HFF-Myc (cell line): ENCODE data around the gene NIFK.

ENCODE experiments used
- DNase-seq: peaks from one replicate; pipeline ENCODE4 v3.0.0-alpha.2; 2011; ENCODE audit warnings: low read depth; ENCODE audit errors: extremely low read depth
- H3K4me3 ChIP-seq: replicated peaks from 2 replicates; pipeline ENCODE4 v1.5.1; 2011; ENCODE audit warnings: low read depth, mild to moderate bottlenecking, control low read depth, low read length
- TF ChIP-seq, protein P1 (sequence below): IDR thresholded peaks from 2 replicates; pipeline ENCODE4 v1.5.1; 2012; ENCODE audit warnings: mild to moderate bottlenecking, low read depth, low read length, control low read depth; ENCODE audit errors: missing control alignments

The NIFK gene

DNA sequence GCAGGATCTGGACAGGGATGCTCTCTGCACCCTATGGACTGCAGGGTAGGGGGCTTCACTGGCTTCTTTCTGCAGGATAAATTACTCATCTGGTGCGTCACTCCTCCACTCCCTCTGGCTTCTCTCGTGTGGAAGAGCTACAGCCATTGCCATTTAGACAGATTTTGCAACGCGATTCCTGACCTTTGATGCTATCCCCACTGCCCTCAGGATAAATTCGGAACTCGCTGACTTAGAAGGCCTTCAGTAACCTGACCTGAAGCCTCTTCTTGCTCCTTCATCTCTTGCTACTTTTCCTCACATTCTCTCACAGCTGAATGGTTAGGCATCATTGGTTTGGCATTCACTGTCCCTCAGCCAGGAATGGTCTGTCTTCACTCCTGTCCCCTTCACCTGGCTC, 5.3 kb downstream of the NIFK start:
- H3K4me3 ChIP-seq, result no peak overlapping the region
- TF ChIP-seq, protein P1, sequence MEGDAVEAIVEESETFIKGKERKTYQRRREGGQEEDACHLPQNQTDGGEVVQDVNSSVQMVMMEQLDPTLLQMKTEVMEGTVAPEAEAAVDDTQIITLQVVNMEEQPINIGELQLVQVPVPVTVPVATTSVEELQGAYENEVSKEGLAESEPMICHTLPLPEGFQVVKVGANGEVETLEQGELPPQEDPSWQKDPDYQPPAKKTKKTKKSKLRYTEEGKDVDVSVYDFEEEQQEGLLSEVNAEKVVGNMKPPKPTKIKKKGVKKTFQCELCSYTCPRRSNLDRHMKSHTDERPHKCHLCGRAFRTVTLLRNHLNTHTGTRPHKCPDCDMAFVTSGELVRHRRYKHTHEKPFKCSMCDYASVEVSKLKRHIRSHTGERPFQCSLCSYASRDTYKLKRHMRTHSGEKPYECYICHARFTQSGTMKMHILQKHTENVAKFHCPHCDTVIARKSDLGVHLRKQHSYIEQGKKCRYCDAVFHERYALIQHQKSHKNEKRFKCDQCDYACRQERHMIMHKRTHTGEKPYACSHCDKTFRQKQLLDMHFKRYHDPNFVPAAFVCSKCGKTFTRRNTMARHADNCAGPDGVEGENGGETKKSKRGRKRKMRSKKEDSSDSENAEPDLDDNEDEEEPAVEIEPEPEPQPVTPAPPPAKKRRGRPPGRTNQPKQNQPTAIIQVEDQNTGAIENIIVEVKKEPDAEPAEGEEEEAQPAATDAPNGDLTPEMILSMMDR, result no peak
- no peak for DNase-seq

DNA sequence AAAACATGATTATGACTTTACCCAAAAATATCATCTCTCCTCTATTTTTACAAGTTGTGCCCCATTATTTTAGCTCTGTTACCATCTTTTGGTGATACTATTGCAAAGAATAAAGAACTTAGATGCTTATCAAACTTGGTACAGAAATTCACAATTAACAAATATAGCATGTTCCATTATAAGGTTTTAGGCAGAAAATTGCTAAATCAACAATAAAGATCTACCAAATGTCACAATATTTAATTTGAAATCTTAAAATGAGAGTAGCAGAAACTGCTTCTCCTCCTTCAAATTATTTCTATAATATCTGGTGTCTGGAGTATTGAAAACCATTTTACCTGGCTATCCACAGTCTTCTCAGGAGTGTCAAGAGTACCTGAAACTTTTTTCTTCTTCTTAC, 8.7 kb downstream of the NIFK start:
- TF ChIP-seq, protein P1, result no peak
- H3K4me3 ChIP-seq, result no peak overlapping the region
- no peak for DNase-seq

DNA sequence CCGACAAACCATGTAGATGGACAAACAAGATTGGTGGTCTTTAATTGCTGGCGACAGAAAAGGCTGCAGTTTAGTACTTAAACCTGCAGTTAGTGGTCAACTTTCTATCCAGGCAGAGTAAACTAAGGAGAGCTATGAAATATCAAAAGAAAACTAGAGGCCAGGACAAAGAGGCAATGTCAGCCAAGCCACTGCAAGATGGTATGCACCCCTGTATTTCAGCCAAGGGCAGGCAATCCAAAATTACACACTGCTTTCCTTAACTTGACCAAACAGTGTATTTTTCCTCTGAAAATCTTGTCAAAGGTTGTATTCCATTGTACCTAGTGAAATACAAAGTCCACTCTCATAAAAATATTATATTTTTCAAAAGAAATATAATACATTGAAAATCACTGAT, 9.3 kb downstream of the NIFK start:
- TF ChIP-seq, protein P1, result no peak
- no peak overlapping the region for H3K4me3 ChIP-seq
- no peak for DNase-seq

DNA sequence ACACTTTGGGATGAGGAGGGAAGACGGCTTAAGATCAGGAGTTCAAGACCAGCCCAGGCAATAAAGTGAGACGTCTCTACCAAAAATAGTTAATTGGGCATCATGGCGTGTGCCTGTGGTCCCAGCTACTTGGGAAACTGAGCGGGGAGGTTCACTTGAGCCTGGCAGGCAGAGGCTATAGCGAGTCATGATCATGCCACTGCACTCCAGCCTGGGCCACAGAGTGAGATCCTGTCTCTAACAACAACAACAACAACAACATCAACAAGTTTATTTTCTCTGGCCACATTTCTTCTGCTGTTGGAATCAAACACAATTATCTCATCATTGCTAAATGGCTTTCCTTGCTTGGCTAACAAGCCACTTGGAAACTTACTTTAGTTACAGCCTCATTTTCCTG, 13.4 kb downstream of the NIFK start:
- no peak overlapping the region for H3K4me3 ChIP-seq
- no peak for DNase-seq
- TF ChIP-seq, protein P1, result no peak

DNA sequence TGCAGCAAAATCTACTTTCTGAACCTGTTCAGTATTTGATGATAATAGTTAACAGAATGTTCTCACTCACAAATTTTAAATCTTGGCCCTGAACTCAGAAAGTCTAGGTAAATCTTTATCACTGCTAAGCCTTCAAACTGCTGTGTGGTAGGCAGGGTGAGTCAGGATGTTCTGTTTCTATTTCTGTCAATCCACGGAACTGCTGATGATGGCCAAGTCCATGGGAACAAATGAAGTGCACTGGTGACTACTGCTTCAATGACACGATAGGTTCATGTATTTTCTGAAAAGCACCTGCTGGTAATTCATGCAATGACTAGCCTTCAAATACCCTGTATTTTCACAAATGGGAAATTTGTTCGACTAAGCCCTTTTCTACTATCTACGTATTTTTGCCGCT, 14.2 kb downstream of the NIFK start:
- no peak overlapping the region for H3K4me3 ChIP-seq
- TF ChIP-seq, protein P1, result no peak
- DNase-seq, result no peak

DNA sequence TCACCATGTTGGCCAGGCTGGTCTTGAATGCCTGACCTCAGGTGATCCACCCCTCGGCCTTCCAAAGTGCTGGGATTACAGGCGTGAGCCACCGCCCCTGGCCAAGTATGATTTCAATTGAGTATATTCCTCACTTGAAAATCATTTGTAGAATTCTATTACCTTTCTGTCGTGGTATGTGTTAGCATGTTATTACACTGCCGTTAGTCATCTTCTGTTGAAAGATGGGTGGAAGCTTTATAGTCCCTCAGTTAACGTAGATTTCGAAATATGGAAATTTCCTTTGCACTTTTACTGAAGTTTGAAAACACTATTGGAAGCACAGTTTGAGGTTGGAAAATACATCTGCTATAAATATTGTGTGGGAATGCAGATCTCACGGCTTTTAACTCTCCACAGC, 14.7 kb downstream of the NIFK start:
- H3K4me3 ChIP-seq, result no peak overlapping the region
- TF ChIP-seq, protein P1, result no peak
- peak; percentile 62 for DNase-seq

DNA sequence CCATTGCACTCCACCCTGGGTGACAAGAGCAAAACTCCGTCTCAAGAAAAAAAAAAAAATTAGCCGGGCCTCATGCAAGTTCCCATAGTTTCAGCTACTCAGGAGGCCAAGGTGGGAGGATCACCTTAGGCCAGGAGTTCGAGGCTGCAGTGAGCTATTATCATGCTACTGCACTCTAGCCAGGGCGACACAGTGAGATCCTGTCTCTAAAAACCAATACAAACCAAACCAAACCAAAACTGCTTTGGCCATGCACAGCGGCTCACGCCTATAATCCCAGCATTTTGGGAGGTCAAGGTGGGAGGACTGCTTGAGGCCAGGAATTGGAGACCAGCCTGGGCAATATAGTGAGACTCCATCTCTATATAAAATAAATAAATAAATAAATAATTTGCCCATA, 19.1 kb downstream of the NIFK start:
- TF ChIP-seq, protein P1, result no peak
- DNase-seq, result no peak
- H3K4me3 ChIP-seq, result no peak overlapping the region
